Panc1 (cell line): Measurements from ENCODE around the gene COL4A2. TPM values are rescaled to one million over a fixed set of nuclear protein-coding genes. Genes with fewer than 3 reads are reported as not detected.

Experiments used
- ATAC-seq: fragments of 200-7000 bp; cut with Tn5 transposase; 2 replicates; pipeline ENCODE4 v1.9.1; 2020; ENCODE audit warnings: mild to moderate bottlenecking, moderate library complexity
- BruUV-seq: library from RNA; stranded (reverse); fragments of 400-500 nt; replicated peaks from 2 replicates; lab custom pipeline; 2021; lab: Mats Ljungman, UMichigan
- CTCF ChIA-PET: fragments of 300-600 bp; sonication (Branson Sonifier 250); formaldehyde crosslinking; loops from one replicate; lab custom pipeline; 2022; ENCODE audit warnings: antibody characterized with exemption; lab: Charles Lee
- POLR2A ChIA-PET: fragments of 300-600 bp; sonication (Branson Sonifier 250); formaldehyde crosslinking; loops from one replicate; lab custom pipeline; 2022; ENCODE audit warnings: antibody characterized with exemption; lab: Charles Lee
- DNase-seq: peaks from one replicate; pipeline ENCODE4 v3.0.0-alpha.2; 2010; ENCODE audit warnings: low read depth, low spot score
- H3K27ac ChIP-seq: 2 replicates; pipeline ENCODE4 v1.5.1; 2011; ENCODE audit warnings: mild to moderate bottlenecking, low read length, inconsistent platforms
- H3K27me3 ChIP-seq: fragments of 200-500 bp; sonication (Bioruptor generic); 2 replicates; pipeline ENCODE4 v1.6.0; 2014; ENCODE audit warnings: low read length, inconsistent platforms; ENCODE audit not compliant: control insufficient read depth, insufficient read depth
- H3K36me3 ChIP-seq: fragments of 200-500 bp; sonication (Bioruptor generic); 2 replicates; pipeline ENCODE4 v1.5.1; 2014; ENCODE audit warnings: inconsistent platforms, mild to moderate bottlenecking, low read length, moderate library complexity; ENCODE audit not compliant: control insufficient read depth, insufficient read depth
- H3K4me1 ChIP-seq: 2 replicates; pipeline ENCODE4 v1.5.1; 2011; ENCODE audit warnings: inconsistent platforms, mild to moderate bottlenecking, low read length, moderate library complexity; ENCODE audit not compliant: control insufficient read depth, insufficient read depth
- H3K4me3 ChIP-seq, 2 experiments: 2 replicates each; pipeline ENCODE4 v1.5.1; 2011 to 2012; ENCODE audit warnings: low read depth in 2 of 2, low read length in 2 of 2, mild to moderate bottlenecking in 2 of 2, inconsistent platforms in 1 of 2, moderate library complexity in 1 of 2
- H3K9me3 ChIP-seq: fragments of 200-500 bp; sonication (Bioruptor generic); 2 replicates; pipeline ENCODE4 v1.5.1; 2014; ENCODE audit warnings: low read depth, mild to moderate bottlenecking, inconsistent platforms, low read length, moderate library complexity; ENCODE audit not compliant: control insufficient read depth, insufficient read depth
- POLR2AphosphoS5 ChIP-seq: IDR thresholded peaks from 2 replicates; pipeline ENCODE4 v1.6.1; 2012; ENCODE audit warnings: mild to moderate bottlenecking, low read depth, low read length, moderate library complexity
- SIN3A ChIP-seq: IDR thresholded peaks from 2 replicates; pipeline ENCODE4 v1.6.1; 2012; ENCODE audit warnings: low read depth, mild to moderate bottlenecking, low read length, moderate library complexity, borderline replicate concordance; ENCODE audit not compliant: insufficient read depth
- TCF7L2 ChIP-seq: IDR thresholded peaks from 2 replicates; pipeline ENCODE4 v1.6.1; 2011; ENCODE audit warnings: mild to moderate bottlenecking, low read depth, low read length, inconsistent platforms
- in situ Hi-C: cut with HindIII; loops from 2 replicates; pipeline ENCODE4 v1.10.0; 2016; ENCODE audit warnings: low sequenced_read_pairs, low pct_unique_long_range_greater_than_20kb
- intact Hi-C: fragments of 100-400 bp; cut with micrococcal nuclease; formaldehyde crosslinking; loops from one replicate; pipeline ENCODE4 v1.10.0; 2022; ENCODE audit not compliant: unreplicated experiment
- total RNA-seq: library from RNA; stranded (reverse); gene quantifications from one replicate; pipeline ENCODE4 v1.2.1, GENCODE V29; 2021; ENCODE audit not compliant: unreplicated experiment
- TF ChIP-seq, protein P1 (sequence below), 2 experiments: IDR thresholded peaks; 2 replicates each; pipeline ENCODE4 v1.6.1; 2011 to 2012; ENCODE audit warnings: low read depth in 2 of 2, control low read depth in 1 of 2, low read length in 1 of 2, mild to moderate bottlenecking in 1 of 2, moderate library complexity in 1 of 2; ENCODE audit not compliant: insufficient read depth in 1 of 2
- TF ChIP-seq, protein P2 (sequence below): fragments of 450-650 bp; IDR thresholded peaks from 2 replicates; pipeline ENCODE4 v1.5.1; 2017; ENCODE audit warnings: mild to moderate bottlenecking

COL4A2 gene
- total RNA-seq, 1 experiment from 2014 or later = 3.0 TPM

DNA sequence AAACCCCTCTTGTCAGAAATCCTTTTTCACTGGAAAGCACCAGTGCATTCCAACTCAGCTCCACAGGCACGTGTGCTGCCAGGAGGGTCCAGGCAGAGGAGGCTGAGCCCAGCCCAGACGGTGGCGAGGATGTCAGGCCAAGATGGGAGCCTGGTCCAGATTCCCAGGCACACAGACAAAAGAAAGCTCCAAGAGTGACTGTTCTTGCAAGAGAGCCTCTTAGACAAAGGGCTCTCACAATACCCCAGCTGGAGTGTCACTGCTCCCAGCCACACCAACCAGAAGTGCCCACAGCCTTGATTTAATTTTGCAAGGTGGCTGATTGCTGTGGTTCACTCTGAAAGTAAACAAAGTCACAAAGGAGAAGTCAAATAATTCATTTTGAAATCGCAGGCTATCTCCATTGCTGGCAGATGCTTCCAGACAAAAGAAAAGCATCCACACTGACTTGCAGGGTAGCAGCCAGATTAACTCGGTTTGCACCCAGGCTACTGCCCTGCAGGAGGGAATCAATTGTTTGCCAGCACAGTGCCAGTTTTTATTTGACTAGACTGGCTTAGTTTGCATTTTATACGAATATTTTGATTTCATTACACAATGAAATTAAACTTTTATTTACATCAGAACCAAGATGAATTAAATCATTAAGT lies 159.3 kb downstream of the COL4A2 start:
- no TSS peak for BruUV-seq
- Histone ChIP-seq H3K36me3 (no peaks in the 10 kb centered on the region), H3K27ac (no peak overlapping the region), H3K4me1 (no peaks in the 10 kb centered on the region), H3K4me3 (no peak overlapping the region), H3K27me3 (no peaks in the 10 kb centered on the region), H3K9me3 (no peaks in the 10 kb centered on the region)
- intact Hi-C loops = no loop called here
- POLR2A ChIA-PET = no interaction called here
- CTCF ChIA-PET = no interaction called here
- no peak for DNase-seq
- ATAC-seq = no peak
- no peak for TF ChIP-seq TCF7L2
- TF ChIP-seq POLR2AphosphoS5 = no peak
- TF ChIP-seq, protein P1, sequence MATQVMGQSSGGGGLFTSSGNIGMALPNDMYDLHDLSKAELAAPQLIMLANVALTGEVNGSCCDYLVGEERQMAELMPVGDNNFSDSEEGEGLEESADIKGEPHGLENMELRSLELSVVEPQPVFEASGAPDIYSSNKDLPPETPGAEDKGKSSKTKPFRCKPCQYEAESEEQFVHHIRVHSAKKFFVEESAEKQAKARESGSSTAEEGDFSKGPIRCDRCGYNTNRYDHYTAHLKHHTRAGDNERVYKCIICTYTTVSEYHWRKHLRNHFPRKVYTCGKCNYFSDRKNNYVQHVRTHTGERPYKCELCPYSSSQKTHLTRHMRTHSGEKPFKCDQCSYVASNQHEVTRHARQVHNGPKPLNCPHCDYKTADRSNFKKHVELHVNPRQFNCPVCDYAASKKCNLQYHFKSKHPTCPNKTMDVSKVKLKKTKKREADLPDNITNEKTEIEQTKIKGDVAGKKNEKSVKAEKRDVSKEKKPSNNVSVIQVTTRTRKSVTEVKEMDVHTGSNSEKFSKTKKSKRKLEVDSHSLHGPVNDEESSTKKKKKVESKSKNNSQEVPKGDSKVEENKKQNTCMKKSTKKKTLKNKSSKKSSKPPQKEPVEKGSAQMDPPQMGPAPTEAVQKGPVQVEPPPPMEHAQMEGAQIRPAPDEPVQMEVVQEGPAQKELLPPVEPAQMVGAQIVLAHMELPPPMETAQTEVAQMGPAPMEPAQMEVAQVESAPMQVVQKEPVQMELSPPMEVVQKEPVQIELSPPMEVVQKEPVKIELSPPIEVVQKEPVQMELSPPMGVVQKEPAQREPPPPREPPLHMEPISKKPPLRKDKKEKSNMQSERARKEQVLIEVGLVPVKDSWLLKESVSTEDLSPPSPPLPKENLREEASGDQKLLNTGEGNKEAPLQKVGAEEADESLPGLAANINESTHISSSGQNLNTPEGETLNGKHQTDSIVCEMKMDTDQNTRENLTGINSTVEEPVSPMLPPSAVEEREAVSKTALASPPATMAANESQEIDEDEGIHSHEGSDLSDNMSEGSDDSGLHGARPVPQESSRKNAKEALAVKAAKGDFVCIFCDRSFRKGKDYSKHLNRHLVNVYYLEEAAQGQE (IDR thresholded peaks at IDR 0.05; ENCODE audit: insufficient read depth in 1 of 2, low read depth in 2 of 2, low read length in 1 of 2) = no peak
- TF ChIP-seq, protein P2, sequence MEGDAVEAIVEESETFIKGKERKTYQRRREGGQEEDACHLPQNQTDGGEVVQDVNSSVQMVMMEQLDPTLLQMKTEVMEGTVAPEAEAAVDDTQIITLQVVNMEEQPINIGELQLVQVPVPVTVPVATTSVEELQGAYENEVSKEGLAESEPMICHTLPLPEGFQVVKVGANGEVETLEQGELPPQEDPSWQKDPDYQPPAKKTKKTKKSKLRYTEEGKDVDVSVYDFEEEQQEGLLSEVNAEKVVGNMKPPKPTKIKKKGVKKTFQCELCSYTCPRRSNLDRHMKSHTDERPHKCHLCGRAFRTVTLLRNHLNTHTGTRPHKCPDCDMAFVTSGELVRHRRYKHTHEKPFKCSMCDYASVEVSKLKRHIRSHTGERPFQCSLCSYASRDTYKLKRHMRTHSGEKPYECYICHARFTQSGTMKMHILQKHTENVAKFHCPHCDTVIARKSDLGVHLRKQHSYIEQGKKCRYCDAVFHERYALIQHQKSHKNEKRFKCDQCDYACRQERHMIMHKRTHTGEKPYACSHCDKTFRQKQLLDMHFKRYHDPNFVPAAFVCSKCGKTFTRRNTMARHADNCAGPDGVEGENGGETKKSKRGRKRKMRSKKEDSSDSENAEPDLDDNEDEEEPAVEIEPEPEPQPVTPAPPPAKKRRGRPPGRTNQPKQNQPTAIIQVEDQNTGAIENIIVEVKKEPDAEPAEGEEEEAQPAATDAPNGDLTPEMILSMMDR = no peak
- no peak for TF ChIP-seq SIN3A
- in situ Hi-C loops = no loop called here

DNA sequence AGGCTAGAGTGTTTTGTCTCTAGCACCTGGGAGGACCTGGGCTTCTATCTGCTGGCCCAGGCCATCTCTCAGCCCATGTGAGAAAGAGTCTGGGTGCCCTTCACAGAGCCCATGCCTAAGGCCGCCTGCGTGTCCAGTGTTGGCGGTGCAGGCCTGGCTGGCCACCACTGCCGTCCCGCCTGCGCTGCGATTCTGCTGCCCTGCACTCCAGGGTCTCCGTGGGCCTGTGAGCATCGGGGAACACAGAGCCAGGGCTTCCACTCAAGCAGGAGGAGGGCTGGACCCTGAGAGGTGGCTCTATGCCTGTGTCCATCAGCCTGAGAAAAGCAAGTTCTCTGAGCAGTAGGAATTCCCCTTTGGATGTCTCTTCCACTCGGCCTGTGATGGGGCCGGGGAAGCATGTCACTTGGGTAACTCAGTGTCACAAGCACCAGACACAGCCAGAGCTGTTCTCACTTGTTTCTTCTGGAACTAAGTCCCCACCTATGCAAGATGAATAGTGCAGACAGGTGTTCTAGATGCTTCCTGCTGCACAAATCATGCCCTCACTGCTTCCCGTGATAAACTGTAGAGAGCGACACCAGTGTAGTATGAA lies 160.5 kb downstream of the COL4A2 start:
- ChIA-PET POLR2A (no interaction called here), CTCF (no interaction called here)
- no TSS peak for BruUV-seq
- H3K4me1 ChIP-seq = no peaks in the 10 kb centered on the region
- no peaks in the 10 kb centered on the region for H3K36me3 ChIP-seq
- DNase-seq = no peak
- no peak overlapping the region for H3K4me3 ChIP-seq
- intact Hi-C loops = no loop called here
- ATAC-seq = no peak
- H3K27ac ChIP-seq = no peak overlapping the region
- no peaks in the 10 kb centered on the region for H3K27me3 ChIP-seq
- H3K9me3 ChIP-seq = no peaks in the 10 kb centered on the region
- TF ChIP-seq POLR2AphosphoS5 (no peak), TCF7L2 (no peak), SIN3A (no peak)
- TF ChIP-seq, protein P1 (IDR thresholded peaks at IDR 0.05; ENCODE audit: insufficient read depth in 1 of 2, low read depth in 2 of 2, low read length in 1 of 2) = no peak
- TF ChIP-seq, protein P2 = no peak
- in situ Hi-C loops = no loop called here
